ENCODE data around the gene CYRIA. TPM values are rescaled to one million over a fixed set of nuclear protein-coding genes. Genes with fewer than 3 reads are reported as not detected.

The CYRIA gene
- polyA plus RNA-seq, 1 experiment = not detected

GRCh38 chr2:16617282-16618266, 48.1 kb downstream of the CYRIA start:
- no peaks in the 10 kb centered on the region for H3K27me3 ChIP-seq (ENCODE audit: control insufficient read depth, insufficient read depth, low read length)
- DNase-seq (ENCODE audit: low read depth) = no peak
- ChIA-PET POLR2A (no interaction called here), CTCF (interaction anchor here (1.1 to 2.6 kb wide), 2 partner anchors 139 to 678 kb away, joined by 3 to 7 read pairs; no protein-coding TSS in a partner anchor)
- no peak overlapping the region for H3K4me3 ChIP-seq (ENCODE audit: low read depth, low read length)
- TF ChIP-seq, protein P1, sequence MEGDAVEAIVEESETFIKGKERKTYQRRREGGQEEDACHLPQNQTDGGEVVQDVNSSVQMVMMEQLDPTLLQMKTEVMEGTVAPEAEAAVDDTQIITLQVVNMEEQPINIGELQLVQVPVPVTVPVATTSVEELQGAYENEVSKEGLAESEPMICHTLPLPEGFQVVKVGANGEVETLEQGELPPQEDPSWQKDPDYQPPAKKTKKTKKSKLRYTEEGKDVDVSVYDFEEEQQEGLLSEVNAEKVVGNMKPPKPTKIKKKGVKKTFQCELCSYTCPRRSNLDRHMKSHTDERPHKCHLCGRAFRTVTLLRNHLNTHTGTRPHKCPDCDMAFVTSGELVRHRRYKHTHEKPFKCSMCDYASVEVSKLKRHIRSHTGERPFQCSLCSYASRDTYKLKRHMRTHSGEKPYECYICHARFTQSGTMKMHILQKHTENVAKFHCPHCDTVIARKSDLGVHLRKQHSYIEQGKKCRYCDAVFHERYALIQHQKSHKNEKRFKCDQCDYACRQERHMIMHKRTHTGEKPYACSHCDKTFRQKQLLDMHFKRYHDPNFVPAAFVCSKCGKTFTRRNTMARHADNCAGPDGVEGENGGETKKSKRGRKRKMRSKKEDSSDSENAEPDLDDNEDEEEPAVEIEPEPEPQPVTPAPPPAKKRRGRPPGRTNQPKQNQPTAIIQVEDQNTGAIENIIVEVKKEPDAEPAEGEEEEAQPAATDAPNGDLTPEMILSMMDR (IDR thresholded peaks at IDR 0.05; ENCODE audit: insufficient read depth, low read depth, low read length) = peak; percentile 27; the same call in 1 of the 2 replicates
- no peaks in the 10 kb centered on the region for H3K36me3 ChIP-seq (ENCODE audit: control insufficient read depth, insufficient read depth, low read length)

All from BJ (cell line).